Measurements from ENCODE around the gene WASF3.

WASF3 gene

DNA sequence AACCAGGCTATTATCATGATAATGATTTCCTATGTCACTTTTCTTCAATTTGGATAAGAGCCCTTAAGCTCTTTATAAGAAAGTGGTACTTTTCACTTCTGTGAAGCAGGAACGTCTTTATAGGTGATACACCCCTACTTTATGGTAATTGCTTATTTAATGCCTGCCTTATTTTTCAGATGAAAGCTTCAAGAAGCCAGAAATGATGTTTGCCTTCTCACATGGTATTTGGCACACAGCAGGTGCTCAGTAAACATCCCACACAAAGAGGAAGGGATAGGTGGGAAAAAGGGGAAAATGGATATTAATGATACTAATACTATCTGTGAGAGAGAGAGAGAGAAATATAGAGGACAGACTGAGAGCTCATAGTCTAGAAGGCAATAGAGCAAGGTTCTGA lies 29.0 kb upstream of the WASF3 start:
- H3K36me3 ChIP-seq (ENCODE audit: control insufficient read depth, insufficient read depth, low read length): no peaks in the 10 kb centered on the region
- H3K4me3 ChIP-seq (replicated peaks; ENCODE audit: low read depth, low read length): no peak overlapping the region
- no peak for DNase-seq (ENCODE audit: extremely low read depth, insufficient read length)
- TF ChIP-seq, protein P1, sequence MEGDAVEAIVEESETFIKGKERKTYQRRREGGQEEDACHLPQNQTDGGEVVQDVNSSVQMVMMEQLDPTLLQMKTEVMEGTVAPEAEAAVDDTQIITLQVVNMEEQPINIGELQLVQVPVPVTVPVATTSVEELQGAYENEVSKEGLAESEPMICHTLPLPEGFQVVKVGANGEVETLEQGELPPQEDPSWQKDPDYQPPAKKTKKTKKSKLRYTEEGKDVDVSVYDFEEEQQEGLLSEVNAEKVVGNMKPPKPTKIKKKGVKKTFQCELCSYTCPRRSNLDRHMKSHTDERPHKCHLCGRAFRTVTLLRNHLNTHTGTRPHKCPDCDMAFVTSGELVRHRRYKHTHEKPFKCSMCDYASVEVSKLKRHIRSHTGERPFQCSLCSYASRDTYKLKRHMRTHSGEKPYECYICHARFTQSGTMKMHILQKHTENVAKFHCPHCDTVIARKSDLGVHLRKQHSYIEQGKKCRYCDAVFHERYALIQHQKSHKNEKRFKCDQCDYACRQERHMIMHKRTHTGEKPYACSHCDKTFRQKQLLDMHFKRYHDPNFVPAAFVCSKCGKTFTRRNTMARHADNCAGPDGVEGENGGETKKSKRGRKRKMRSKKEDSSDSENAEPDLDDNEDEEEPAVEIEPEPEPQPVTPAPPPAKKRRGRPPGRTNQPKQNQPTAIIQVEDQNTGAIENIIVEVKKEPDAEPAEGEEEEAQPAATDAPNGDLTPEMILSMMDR (IDR thresholded peaks at IDR 0.05; ENCODE audit: insufficient read depth, low read length, poor library complexity, severe bottlenecking): no peak
- H3K27me3 ChIP-seq (replicated peaks; ENCODE audit: control insufficient read depth, insufficient read depth, low read length): no peaks in the 10 kb centered on the region

DNA sequence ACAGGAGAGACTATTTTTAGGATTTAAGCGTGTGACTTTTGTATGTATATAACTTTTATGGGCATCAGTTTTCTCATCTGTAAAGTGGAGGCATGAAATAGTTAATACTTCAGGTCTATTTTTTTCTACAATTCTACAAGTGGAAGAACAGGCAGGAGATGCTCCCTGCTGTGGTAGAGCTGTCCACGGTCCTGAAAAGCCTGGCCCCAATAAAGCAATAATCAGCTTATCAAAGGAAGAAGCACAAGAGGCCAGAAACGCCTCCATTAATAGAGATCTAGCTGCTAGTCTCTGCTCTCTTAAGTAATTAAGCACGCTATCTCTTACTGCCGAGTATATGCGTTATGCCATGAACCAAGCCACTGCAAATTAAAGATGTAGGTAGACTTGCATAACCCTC lies 28.0 kb upstream of the WASF3 start:
- TF ChIP-seq, protein P1 (IDR thresholded peaks at IDR 0.05; ENCODE audit: insufficient read depth, low read length, poor library complexity, severe bottlenecking): no peak
- Histone ChIP-seq H3K36me3 (ENCODE audit: control insufficient read depth, insufficient read depth, low read length) (no peaks in the 10 kb centered on the region), H3K4me3 (replicated peaks; ENCODE audit: low read depth, low read length) (no peak overlapping the region), H3K27me3 (replicated peaks; ENCODE audit: control insufficient read depth, insufficient read depth, low read length) (no peaks in the 10 kb centered on the region)
- no peak for DNase-seq (ENCODE audit: extremely low read depth, insufficient read length)

DNA sequence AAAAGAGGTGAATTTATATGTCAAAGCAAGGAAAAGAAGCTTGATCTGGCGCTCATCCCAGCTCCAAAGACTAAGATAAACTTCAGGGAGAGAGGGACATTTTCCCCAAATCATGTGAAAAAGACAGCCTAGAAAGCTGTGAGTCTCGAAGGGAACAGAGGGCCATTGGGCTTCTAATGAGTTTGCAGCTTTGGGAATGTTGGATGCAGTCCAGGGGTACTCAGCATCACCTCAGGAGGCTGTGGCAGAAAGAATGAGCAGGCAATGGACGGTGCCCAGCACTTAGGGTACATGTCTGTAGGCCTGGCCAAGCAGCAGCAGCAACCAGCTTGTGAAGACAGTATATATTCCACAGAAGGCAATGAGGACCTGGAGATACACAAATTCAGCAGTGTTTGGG lies 25.7 kb upstream of the WASF3 start:
- no peak for DNase-seq (ENCODE audit: extremely low read depth, insufficient read length)
- H3K4me3 ChIP-seq (replicated peaks; ENCODE audit: low read depth, low read length): no peak overlapping the region
- TF ChIP-seq, protein P1 (IDR thresholded peaks at IDR 0.05; ENCODE audit: insufficient read depth, low read length, poor library complexity, severe bottlenecking): no peak
- H3K27me3 ChIP-seq (replicated peaks; ENCODE audit: control insufficient read depth, insufficient read depth, low read length): no peaks in the 10 kb centered on the region
- H3K36me3 ChIP-seq (ENCODE audit: control insufficient read depth, insufficient read depth, low read length): no peaks in the 10 kb centered on the region

DNA sequence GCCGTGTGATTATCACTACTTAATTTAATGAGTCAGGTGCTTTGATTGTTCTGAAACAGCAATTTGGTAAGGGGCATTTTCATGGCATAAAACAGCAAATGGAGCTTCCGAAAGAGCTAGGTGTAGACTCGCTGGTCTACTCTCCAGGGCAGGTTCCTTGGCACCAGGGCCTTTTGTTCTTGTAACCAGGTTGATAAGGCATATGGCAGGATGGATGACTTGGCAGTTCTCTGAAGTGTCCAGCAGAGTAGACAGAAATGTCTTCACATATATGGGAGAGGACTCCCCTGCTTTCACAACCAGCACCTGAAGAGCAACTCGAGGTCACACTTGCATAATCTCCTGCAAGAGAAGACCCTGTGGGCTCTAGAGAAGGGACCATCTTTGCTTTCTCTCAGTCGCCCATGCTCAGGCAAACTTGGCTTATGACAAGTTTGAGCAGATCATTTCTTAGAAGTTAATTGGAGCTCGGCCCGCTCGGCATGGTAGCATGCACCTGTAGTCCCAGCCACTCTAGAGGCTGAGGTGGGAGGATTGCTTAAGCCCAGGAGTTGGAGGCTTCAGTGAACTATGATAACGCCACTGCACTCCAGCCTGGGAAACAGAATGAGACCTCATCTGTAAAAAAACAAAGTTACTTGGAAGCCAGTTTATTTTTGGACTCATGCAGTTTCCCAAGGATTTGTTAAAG lies 23.3 kb upstream of the WASF3 start:
- no peak for DNase-seq (ENCODE audit: extremely low read depth, insufficient read length)
- TF ChIP-seq, protein P1 (IDR thresholded peaks at IDR 0.05; ENCODE audit: insufficient read depth, low read length, poor library complexity, severe bottlenecking): no peak
- H3K4me3 ChIP-seq (replicated peaks; ENCODE audit: low read depth, low read length): no peak overlapping the region

DNA sequence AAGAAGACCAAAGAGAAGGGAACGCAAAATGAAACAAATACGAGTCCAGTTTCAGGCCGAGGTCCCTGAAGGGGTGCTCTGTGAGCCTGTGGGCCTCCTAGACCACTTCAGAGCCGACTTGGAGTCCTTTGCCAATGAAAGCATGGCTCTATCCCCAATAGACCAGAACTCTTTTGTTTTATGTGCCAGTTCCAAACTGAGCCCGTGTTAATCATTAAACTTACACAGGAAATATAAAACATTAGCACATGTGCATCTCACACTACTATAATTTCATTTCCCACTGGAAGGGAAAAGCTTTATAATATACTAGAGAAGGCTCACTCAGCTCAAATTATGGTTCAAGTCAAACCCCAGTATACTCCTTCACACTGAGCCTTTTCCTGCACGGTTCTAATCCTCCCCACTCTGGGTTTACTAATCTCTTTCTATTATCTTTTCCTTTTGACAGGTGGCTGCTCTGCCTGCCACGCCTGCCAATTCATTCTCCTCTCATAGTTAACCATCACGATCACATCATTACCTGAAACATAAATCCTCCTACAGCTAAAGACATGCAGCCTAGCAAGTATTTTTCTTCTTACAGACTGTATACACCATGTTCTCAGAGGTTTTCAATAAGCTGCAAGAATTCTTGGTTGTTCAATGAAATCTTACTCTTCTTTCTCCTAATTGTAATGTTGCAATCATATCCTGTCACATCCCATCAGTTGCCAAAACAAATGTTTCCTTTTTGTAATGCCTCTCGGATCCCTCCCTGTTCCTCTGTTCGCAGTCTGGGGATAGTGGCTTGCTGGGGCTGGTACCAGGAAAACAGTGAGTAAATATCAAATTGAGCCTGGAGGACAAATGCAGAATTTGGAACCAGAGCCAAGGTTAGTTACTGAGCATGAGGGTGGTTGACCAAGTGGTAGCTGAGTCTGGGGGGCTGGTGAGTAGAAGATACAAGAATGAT lies 18.8 kb upstream of the WASF3 start:
- no peaks in the 10 kb centered on the region; the same call in 1 of the 2 replicates for H3K27me3 ChIP-seq (replicated peaks; ENCODE audit: control insufficient read depth, insufficient read depth, low read length)
- H3K36me3 ChIP-seq (ENCODE audit: control insufficient read depth, insufficient read depth, low read length): no peaks in the 10 kb centered on the region
- DNase-seq (ENCODE audit: extremely low read depth, insufficient read length): no peak
- TF ChIP-seq, protein P1 (IDR thresholded peaks at IDR 0.05; ENCODE audit: insufficient read depth, low read length, poor library complexity, severe bottlenecking): no peak
- no peak overlapping the region for H3K4me3 ChIP-seq (replicated peaks; ENCODE audit: low read depth, low read length)

More for the DNA sequence above, 23.3 kb upstream of the WASF3 start:
- H3K27me3 ChIP-seq (replicated peaks; ENCODE audit: control insufficient read depth, insufficient read depth, low read length): no peaks in the 10 kb centered on the region
- no peaks in the 10 kb centered on the region for H3K36me3 ChIP-seq (ENCODE audit: control insufficient read depth, insufficient read depth, low read length)

Data from GM06990 (cell line).